Mesenchymal stem cell (in vitro differentiated cells and primary cell): ENCODE measurements around the gene ZNF254.
A peak's percentile ranks its signal among the peaks of the same experiment; 100 is the strongest.

ENCODE experiments used
- DNase-seq: peaks from one replicate; pipeline ENCODE4 v3.0.0-alpha.2; 2013
- H2AFZ ChIP-seq: one replicate; pipeline ENCODE4 v1.6.1; 2013; ENCODE audit warnings: low read depth, mild to moderate bottlenecking, control low read depth, inconsistent platforms, low read length, moderate library complexity
- H2AK5ac ChIP-seq: 2 replicates; pipeline ENCODE4 v1.6.1; 2013; ENCODE audit warnings: low read length, moderate library complexity, mild to moderate bottlenecking, inconsistent platforms; ENCODE audit not compliant: severe bottlenecking
- H2BK120ac ChIP-seq: one replicate; pipeline ENCODE4 v1.6.1; 2013; ENCODE audit warnings: low read depth, mild to moderate bottlenecking, inconsistent platforms, low read length, moderate library complexity
- H2BK12ac ChIP-seq, 2 experiments: one replicate each; pipeline ENCODE4 v1.6.1; 2013; ENCODE audit warnings: inconsistent platforms in 2 of 2, low read length in 2 of 2, mild to moderate bottlenecking in 2 of 2, moderate library complexity in 2 of 2, control low read depth in 1 of 2
- H2BK15ac ChIP-seq: one replicate; pipeline ENCODE4 v1.6.1; 2013; ENCODE audit warnings: mild to moderate bottlenecking, low read depth, inconsistent platforms; ENCODE audit not compliant: poor library complexity, severe bottlenecking
- H2BK5ac ChIP-seq: 2 replicates; pipeline ENCODE4 v1.6.1; 2013; ENCODE audit warnings: low read depth, mild to moderate bottlenecking, low read length, control low read depth, inconsistent platforms; ENCODE audit not compliant: poor library complexity, severe bottlenecking
- H3K14ac ChIP-seq, 2 experiments: one replicate each; pipeline ENCODE4 v1.6.1; 2013; ENCODE audit warnings: inconsistent platforms in 2 of 2, low read length in 2 of 2, control low read depth in 1 of 2, mild to moderate bottlenecking in 1 of 2, moderate library complexity in 1 of 2
- H3K18ac ChIP-seq, 2 experiments: one replicate each; pipeline ENCODE4 v1.6.1; 2013; ENCODE audit warnings: inconsistent platforms in 2 of 2, low read length in 2 of 2, control low read depth in 1 of 2, low read depth in 1 of 2, mild to moderate bottlenecking in 1 of 2
- H3K23ac ChIP-seq, 2 experiments: one replicate each; pipeline ENCODE4 v1.6.1; 2013; ENCODE audit warnings: inconsistent platforms in 2 of 2, low read length in 2 of 2, mild to moderate bottlenecking in 2 of 2, moderate library complexity in 2 of 2, control low read depth in 1 of 2
- H3K27ac ChIP-seq: 2 replicates; pipeline ENCODE4 v1.5.1; 2013; ENCODE audit warnings: mild to moderate bottlenecking, moderate library complexity, low read length, control low read depth, inconsistent platforms; ENCODE audit not compliant: poor library complexity, severe bottlenecking
- H3K27me3 ChIP-seq, 2 experiments: 2 replicates each; pipeline versions ENCODE4 v1.6.1 to v1.7.0; 2013; ENCODE audit warnings: low read length in 2 of 2, mild to moderate bottlenecking in 2 of 2, moderate library complexity in 2 of 2, control low read depth in 1 of 2, inconsistent platforms in 1 of 2; ENCODE audit not compliant: control insufficient read depth in 1 of 2, insufficient read depth in 1 of 2
- H3K36me3 ChIP-seq, 2 experiments: 2 replicates each; pipeline versions ENCODE4 v1.6.1 to v1.7.0; 2013; ENCODE audit warnings: low read length in 2 of 2, control low read depth in 1 of 2, inconsistent platforms in 1 of 2, low read depth in 1 of 2, mild to moderate bottlenecking in 1 of 2; ENCODE audit not compliant: insufficient read depth in 2 of 2, control insufficient read depth in 1 of 2
- H3K4ac ChIP-seq, 2 experiments: one replicate each; pipeline ENCODE4 v1.6.1; 2013; ENCODE audit warnings: inconsistent platforms in 2 of 2, low read length in 2 of 2, mild to moderate bottlenecking in 2 of 2, moderate library complexity in 2 of 2, control low read depth in 1 of 2, low read depth in 1 of 2
- H3K4me1 ChIP-seq: 2 replicates; pipeline ENCODE4 v1.6.1; 2013; ENCODE audit warnings: low read depth, low read length, control low read depth; ENCODE audit not compliant: control insufficient read depth, insufficient read depth
- H3K4me2 ChIP-seq: 2 replicates; pipeline ENCODE4 v1.6.1; 2013; ENCODE audit warnings: low read length, mild to moderate bottlenecking, inconsistent platforms; ENCODE audit not compliant: poor library complexity, severe bottlenecking
- H3K4me3 ChIP-seq, 2 experiments: 2 replicates each; pipeline versions ENCODE4 v1.5.1 to v1.7.0; 2013; ENCODE audit warnings: low read length in 2 of 2, mild to moderate bottlenecking in 2 of 2, control low read depth in 1 of 2, low read depth in 1 of 2; ENCODE audit not compliant: insufficient read depth in 1 of 2
- H3K79me1 ChIP-seq: replicated peaks from 2 replicates; pipeline ENCODE4 v1.6.1; 2013; ENCODE audit warnings: mild to moderate bottlenecking, control low read depth, low read length, inconsistent platforms; ENCODE audit not compliant: poor library complexity, severe bottlenecking
- H3K9ac ChIP-seq: 2 replicates; pipeline ENCODE4 v1.7.0; 2013; ENCODE audit warnings: mild to moderate bottlenecking, low read length, moderate library complexity
- H3K9me3 ChIP-seq: 2 replicates; pipeline ENCODE4 v1.7.0; 2013; ENCODE audit warnings: mild to moderate bottlenecking, low read length; ENCODE audit not compliant: control insufficient read depth
- H4K8ac ChIP-seq: one replicate; pipeline ENCODE4 v1.6.1; 2013; ENCODE audit warnings: inconsistent platforms, mild to moderate bottlenecking, low read length, moderate library complexity
- H4K91ac ChIP-seq: one replicate; pipeline ENCODE4 v1.6.1; 2013; ENCODE audit warnings: mild to moderate bottlenecking, low read length, inconsistent platforms
- WGBS: methylation state at CpG from one replicate; pipeline ENCODE4 v1.1.7; 2013; ENCODE audit warnings: mixed read lengths; 5-methylcytosine and 5-hydroxymethylcytosine counted together

Gene ZNF254

GRCh38 chr19:24048261-24048660 is 38.7 kb upstream of the ZNF254 start:
- Histone ChIP-seq H3K36me3 (peaks cover 63 to 73% of the 10 kb centered on the region in 2 experiments), H3K27ac (no peak overlapping the region), H3K4me1 (no peaks in the 10 kb centered on the region), H2BK12ac (no peak overlapping the region), H2BK15ac (no peak overlapping the region), H3K18ac (no peak overlapping the region), H2AFZ (no peak overlapping the region), H2BK5ac (no peak overlapping the region), H2BK120ac (no peak overlapping the region), H3K23ac (no peak overlapping the region), H4K91ac (no peak overlapping the region), H3K27me3 (no peaks in the 10 kb centered on the region), H3K9me3 (no peaks in the 10 kb centered on the region), H3K4me3 (no peak overlapping the region), H2AK5ac (no peak overlapping the region), H3K14ac (no peak overlapping the region), H3K79me1 (peaks cover 19% of the 10 kb centered on the region), H3K4ac (no peak overlapping the region), H3K4me2 (no peak overlapping the region), H4K8ac (no peak overlapping the region), H3K9ac (no peak overlapping the region)
- WGBS = 97% methylated on average over 10 of the region's 10 CpGs
- DNase-seq = no peak

DNA sequence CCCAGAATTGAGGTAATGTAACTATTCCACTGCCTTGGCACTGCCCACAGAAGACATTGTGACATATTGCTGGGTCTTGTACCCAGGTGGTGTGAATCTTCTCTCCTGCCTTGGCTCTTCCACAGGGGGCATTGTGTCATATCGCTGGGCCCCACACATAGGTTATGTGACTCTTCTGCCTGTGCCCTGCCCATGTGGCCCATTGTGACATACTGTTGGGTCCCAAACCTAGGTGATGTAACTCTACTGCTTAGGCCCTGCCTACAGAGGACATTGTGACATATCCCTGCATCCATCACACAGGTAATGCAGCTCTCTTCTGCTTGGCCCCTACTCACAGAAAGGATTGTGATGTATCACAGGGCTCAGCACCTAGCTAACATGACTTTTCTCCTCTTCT is 37.5 kb upstream of the ZNF254 start:
- Histone ChIP-seq H3K14ac (no peak overlapping the region), H4K8ac (no peak overlapping the region), H2AK5ac (no peak overlapping the region), H3K4ac (no peak overlapping the region), H2BK12ac (no peak overlapping the region), H3K18ac (no peak overlapping the region), H3K9ac (no peak overlapping the region), H3K9me3 (no peaks in the 10 kb centered on the region), H3K36me3 (peaks cover 64 to 74% of the 10 kb centered on the region in 2 experiments), H4K91ac (no peak overlapping the region), H3K4me3 (no peak overlapping the region), H3K4me1 (peaks cover 3% of the 10 kb centered on the region), H3K23ac (no peak overlapping the region), H3K27ac (no peak overlapping the region), H2BK5ac (no peak overlapping the region), H2BK120ac (no peak overlapping the region), H2BK15ac (no peak overlapping the region), H3K79me1 (peaks cover 19% of the 10 kb centered on the region), H3K27me3 (no peaks in the 10 kb centered on the region), H3K4me2 (no peak overlapping the region), H2AFZ (no peak overlapping the region)
- 91% methylated on average over 1 of the region's 1 CpG for WGBS
- no peak for DNase-seq

- Histone ChIP-seq H3K23ac (no peak overlapping the region), H3K79me1 (peaks cover 23% of the 10 kb centered on the region), H3K4me1 (peaks cover 3% of the 10 kb centered on the region), H4K8ac (no peak overlapping the region), H3K4me2 (no peak overlapping the region), H2BK5ac (no peak overlapping the region), H3K27me3 (no peaks in the 10 kb centered on the region), H3K4ac (no peak overlapping the region), H4K91ac (no peak overlapping the region), H3K9ac (no peak overlapping the region), H3K36me3 (peaks cover 64 to 76% of the 10 kb centered on the region in 2 experiments), H2BK120ac (no peak overlapping the region), H3K4me3 (no peak overlapping the region), H2AK5ac (no peak overlapping the region), H3K27ac (no peak overlapping the region), H3K18ac (no peak overlapping the region), H2BK15ac (no peak overlapping the region), H3K14ac (no peak overlapping the region), H2AFZ (no peak overlapping the region), H3K9me3 (no peaks in the 10 kb centered on the region), H2BK12ac (no peak overlapping the region)
- no peak for DNase-seq
- WGBS = 96% methylated on average over 4 of the region's 4 CpGs
Measured at GRCh38 chr19:24051516-24051915, 35.5 kb upstream of the ZNF254 start.

DNA sequence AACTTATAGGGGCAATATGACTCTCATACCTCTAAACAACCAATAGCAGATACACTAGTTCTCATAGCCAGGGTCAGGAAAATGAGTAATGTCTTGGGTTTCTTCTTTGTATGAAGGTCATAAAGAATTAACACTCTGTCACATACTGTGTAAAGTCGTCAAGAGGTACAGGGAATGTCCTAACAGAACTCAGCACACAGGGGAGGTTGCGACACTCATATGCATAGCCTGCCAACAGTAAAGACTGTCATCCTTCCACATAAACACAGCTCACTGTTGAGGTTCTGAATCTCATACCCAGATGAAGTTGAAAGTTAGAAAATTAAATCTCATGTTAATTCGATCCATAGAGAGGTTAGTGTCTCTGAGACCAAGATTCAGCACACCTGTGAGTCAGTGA is 34.2 kb upstream of the ZNF254 start:
- Histone ChIP-seq H3K27ac (no peak overlapping the region), H3K36me3 (peaks cover 60 to 80% of the 10 kb centered on the region in 2 experiments), H2BK120ac (no peak overlapping the region), H4K91ac (no peak overlapping the region), H3K4me3 (no peak overlapping the region), H3K14ac (no peak overlapping the region), H2BK5ac (no peak overlapping the region), H2AK5ac (no peak overlapping the region), H4K8ac (no peak overlapping the region), H3K27me3 (no peaks in the 10 kb centered on the region), H3K18ac (no peak overlapping the region), H2BK12ac (no peak overlapping the region), H3K4ac (no peak overlapping the region), H3K4me1 (peaks cover 3% of the 10 kb centered on the region), H3K9ac (no peak overlapping the region), H3K4me2 (no peak overlapping the region), H3K23ac (no peak overlapping the region), H2BK15ac (no peak overlapping the region), H3K9me3 (no peaks in the 10 kb centered on the region), H3K79me1 (peaks cover 30% of the 10 kb centered on the region), H2AFZ (no peak overlapping the region)
- WGBS = 100% methylated on average over 2 of the region's 3 CpGs
- DNase-seq = peak; percentile 26
